Astrocyte (in vitro differentiated cells and primary cell): ENCODE data around the gene CNKSR2.

Experiments used
- CTCF ChIP-seq: IDR thresholded peaks from 2 replicates; pipeline ENCODE4 v1.5.1; 2011; ENCODE audit warnings: low read depth, mild to moderate bottlenecking, inconsistent platforms, low read length, moderate library complexity; ENCODE audit not compliant: insufficient read depth
- EZH2 ChIP-seq: IDR thresholded peaks from 2 replicates; pipeline ENCODE4 v1.6.1; 2012; ENCODE audit warnings: mild to moderate bottlenecking, low read length, inconsistent platforms; ENCODE audit not compliant: insufficient read depth

- TF ChIP-seq CTCF (no peak), EZH2 (no peak)
These were observed 102.7 kb downstream of the CNKSR2 start for GRCh38 chrX:21476909-21477308.
